AG08396 (cell line): Measurements from ENCODE around the gene CLASP2.
"Not testable (repeated sequence)": the region's sequence is repeated elsewhere in the genome, so short reads cannot be mapped to it uniquely, and the experiment has no call there.

Experiments
- DNase-seq: peaks from one replicate; pipeline ENCODE4 v3.0.0; 2012; ENCODE audit warnings: low spot score, mixed read lengths

CLASP2 gene

DNA sequence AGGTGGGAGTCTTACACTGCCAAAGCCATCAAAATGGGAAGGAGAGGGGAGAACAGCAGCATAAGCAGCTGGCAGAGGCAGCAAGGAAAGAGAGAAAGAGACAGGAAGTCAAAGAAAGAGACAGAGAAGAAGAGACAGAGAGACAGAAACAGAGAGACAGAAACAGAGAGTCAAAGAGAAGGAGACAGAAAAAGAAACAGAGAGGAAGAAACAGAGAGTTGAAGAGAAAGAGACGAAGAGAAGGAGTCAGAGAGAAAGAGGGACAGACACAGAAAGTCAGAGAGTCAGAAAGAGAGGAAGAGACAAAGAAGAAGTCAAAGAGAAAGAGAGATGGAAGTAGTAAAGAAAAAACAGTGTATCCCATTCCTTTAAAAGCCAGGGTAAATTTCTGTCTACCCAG is 266.1 kb downstream of the CLASP2 start:
- not testable (repeated sequence) for DNase-seq

- no peak for DNase-seq
Observed at GRCh38 chr3:33447958-33448357, 270.1 kb downstream of the CLASP2 start.

- DNase-seq: not testable (repeated sequence)
Observed at GRCh38 chr3:33447256-33447625, 270.8 kb downstream of the CLASP2 start.
